ENCODE measurements around the gene JMJD4. TPM values are rescaled to one million over a fixed set of nuclear protein-coding genes. Genes with fewer than 3 reads are reported as not detected.

The JMJD4 gene
- total and polyA plus RNA-seq, 2 experiments from 2014 or later: 11.5 to 17.7 TPM

DNA sequence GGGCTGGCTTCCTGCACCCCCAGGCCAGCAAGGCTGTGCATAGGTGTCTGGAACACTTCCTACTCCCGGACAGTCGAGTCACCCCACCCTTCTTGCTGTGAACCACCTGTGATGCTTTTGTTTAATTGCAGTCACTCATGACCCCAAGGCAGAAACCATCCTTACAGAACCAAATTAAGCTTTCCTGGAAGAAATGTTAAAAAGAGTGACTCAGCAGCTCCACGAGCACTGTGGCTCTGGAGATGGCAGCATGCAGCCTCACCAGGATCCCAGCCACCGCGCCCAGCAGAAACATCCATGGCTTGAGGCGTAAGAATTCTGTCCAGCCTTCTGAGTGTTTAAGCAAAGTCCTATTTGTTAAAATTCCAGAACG lies 28.9 kb upstream of the JMJD4 start:
- H3F3A ChIP-seq (replicated peaks; ENCODE audit: low read depth): no peaks in the 10 kb centered on the region
- Mint-ChIP-seq H3K4me1 (no peaks in the 10 kb centered on the region; the same call in 2 of the 3 replicates), H3K36me3 (ENCODE audit: low read depth) (peaks cover 47% of the 10 kb centered on the region), H3K9me3 (no peaks in the 10 kb centered on the region), H3K27ac (peak overlapping the region; percentile 68), H3K4me3 (no peak overlapping the region), H3K27me3 (ENCODE audit: insufficient read depth, low read depth, poor library complexity) (peaks cover 5% of the 10 kb centered on the region)
- no peak overlapping the region for H2AFZ ChIP-seq
- H3K27me3 ChIP-seq (ENCODE audit: insufficient read depth): no peaks in the 10 kb centered on the region
- H3K27ac ChIP-seq (ENCODE audit: low read depth): no peak overlapping the region
- H4K20me1 ChIP-seq (replicated peaks; ENCODE audit: insufficient read depth): peaks cover 4% of the 10 kb centered on the region
- no peaks in the 10 kb centered on the region for H3K4me1 ChIP-seq (ENCODE audit: insufficient read depth)
- no peak for TF ChIP-seq STAT1 (IDR thresholded peaks at IDR 0.05; ENCODE audit: unreplicated experiment)
- TF ChIP-seq, protein P1, sequence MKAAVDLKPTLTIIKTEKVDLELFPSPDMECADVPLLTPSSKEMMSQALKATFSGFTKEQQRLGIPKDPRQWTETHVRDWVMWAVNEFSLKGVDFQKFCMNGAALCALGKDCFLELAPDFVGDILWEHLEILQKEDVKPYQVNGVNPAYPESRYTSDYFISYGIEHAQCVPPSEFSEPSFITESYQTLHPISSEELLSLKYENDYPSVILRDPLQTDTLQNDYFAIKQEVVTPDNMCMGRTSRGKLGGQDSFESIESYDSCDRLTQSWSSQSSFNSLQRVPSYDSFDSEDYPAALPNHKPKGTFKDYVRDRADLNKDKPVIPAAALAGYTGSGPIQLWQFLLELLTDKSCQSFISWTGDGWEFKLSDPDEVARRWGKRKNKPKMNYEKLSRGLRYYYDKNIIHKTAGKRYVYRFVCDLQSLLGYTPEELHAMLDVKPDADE (IDR thresholded peaks at IDR 0.05): no peak
- no peak for TF ChIP-seq EZH2 (IDR thresholded peaks at IDR 0.05; ENCODE audit: low read depth, unreplicated experiment)
- no peak for TF ChIP-seq NANOG (IDR thresholded peaks at IDR 0.05; ENCODE audit: borderline replicate concordance)
- TF ChIP-seq, protein P2, sequence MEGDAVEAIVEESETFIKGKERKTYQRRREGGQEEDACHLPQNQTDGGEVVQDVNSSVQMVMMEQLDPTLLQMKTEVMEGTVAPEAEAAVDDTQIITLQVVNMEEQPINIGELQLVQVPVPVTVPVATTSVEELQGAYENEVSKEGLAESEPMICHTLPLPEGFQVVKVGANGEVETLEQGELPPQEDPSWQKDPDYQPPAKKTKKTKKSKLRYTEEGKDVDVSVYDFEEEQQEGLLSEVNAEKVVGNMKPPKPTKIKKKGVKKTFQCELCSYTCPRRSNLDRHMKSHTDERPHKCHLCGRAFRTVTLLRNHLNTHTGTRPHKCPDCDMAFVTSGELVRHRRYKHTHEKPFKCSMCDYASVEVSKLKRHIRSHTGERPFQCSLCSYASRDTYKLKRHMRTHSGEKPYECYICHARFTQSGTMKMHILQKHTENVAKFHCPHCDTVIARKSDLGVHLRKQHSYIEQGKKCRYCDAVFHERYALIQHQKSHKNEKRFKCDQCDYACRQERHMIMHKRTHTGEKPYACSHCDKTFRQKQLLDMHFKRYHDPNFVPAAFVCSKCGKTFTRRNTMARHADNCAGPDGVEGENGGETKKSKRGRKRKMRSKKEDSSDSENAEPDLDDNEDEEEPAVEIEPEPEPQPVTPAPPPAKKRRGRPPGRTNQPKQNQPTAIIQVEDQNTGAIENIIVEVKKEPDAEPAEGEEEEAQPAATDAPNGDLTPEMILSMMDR (conservative IDR thresholded peaks at IDR 0.05; ENCODE audit: low read depth in 2 of 2): no peak
- TF ChIP-seq, protein P3, sequence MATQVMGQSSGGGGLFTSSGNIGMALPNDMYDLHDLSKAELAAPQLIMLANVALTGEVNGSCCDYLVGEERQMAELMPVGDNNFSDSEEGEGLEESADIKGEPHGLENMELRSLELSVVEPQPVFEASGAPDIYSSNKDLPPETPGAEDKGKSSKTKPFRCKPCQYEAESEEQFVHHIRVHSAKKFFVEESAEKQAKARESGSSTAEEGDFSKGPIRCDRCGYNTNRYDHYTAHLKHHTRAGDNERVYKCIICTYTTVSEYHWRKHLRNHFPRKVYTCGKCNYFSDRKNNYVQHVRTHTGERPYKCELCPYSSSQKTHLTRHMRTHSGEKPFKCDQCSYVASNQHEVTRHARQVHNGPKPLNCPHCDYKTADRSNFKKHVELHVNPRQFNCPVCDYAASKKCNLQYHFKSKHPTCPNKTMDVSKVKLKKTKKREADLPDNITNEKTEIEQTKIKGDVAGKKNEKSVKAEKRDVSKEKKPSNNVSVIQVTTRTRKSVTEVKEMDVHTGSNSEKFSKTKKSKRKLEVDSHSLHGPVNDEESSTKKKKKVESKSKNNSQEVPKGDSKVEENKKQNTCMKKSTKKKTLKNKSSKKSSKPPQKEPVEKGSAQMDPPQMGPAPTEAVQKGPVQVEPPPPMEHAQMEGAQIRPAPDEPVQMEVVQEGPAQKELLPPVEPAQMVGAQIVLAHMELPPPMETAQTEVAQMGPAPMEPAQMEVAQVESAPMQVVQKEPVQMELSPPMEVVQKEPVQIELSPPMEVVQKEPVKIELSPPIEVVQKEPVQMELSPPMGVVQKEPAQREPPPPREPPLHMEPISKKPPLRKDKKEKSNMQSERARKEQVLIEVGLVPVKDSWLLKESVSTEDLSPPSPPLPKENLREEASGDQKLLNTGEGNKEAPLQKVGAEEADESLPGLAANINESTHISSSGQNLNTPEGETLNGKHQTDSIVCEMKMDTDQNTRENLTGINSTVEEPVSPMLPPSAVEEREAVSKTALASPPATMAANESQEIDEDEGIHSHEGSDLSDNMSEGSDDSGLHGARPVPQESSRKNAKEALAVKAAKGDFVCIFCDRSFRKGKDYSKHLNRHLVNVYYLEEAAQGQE (IDR thresholded peaks at IDR 0.05; ENCODE audit: unreplicated experiment): no peak
- no peak for TF ChIP-seq POLR2AphosphoS5 (IDR thresholded peaks at IDR 0.05; ENCODE audit: low read depth)
- TF ChIP-seq ZNF331 (CRISPR knock-in tag; IDR thresholded peaks at IDR 0.05; ENCODE audit: low read depth): no peak
- TF ChIP-seq, protein P4, sequence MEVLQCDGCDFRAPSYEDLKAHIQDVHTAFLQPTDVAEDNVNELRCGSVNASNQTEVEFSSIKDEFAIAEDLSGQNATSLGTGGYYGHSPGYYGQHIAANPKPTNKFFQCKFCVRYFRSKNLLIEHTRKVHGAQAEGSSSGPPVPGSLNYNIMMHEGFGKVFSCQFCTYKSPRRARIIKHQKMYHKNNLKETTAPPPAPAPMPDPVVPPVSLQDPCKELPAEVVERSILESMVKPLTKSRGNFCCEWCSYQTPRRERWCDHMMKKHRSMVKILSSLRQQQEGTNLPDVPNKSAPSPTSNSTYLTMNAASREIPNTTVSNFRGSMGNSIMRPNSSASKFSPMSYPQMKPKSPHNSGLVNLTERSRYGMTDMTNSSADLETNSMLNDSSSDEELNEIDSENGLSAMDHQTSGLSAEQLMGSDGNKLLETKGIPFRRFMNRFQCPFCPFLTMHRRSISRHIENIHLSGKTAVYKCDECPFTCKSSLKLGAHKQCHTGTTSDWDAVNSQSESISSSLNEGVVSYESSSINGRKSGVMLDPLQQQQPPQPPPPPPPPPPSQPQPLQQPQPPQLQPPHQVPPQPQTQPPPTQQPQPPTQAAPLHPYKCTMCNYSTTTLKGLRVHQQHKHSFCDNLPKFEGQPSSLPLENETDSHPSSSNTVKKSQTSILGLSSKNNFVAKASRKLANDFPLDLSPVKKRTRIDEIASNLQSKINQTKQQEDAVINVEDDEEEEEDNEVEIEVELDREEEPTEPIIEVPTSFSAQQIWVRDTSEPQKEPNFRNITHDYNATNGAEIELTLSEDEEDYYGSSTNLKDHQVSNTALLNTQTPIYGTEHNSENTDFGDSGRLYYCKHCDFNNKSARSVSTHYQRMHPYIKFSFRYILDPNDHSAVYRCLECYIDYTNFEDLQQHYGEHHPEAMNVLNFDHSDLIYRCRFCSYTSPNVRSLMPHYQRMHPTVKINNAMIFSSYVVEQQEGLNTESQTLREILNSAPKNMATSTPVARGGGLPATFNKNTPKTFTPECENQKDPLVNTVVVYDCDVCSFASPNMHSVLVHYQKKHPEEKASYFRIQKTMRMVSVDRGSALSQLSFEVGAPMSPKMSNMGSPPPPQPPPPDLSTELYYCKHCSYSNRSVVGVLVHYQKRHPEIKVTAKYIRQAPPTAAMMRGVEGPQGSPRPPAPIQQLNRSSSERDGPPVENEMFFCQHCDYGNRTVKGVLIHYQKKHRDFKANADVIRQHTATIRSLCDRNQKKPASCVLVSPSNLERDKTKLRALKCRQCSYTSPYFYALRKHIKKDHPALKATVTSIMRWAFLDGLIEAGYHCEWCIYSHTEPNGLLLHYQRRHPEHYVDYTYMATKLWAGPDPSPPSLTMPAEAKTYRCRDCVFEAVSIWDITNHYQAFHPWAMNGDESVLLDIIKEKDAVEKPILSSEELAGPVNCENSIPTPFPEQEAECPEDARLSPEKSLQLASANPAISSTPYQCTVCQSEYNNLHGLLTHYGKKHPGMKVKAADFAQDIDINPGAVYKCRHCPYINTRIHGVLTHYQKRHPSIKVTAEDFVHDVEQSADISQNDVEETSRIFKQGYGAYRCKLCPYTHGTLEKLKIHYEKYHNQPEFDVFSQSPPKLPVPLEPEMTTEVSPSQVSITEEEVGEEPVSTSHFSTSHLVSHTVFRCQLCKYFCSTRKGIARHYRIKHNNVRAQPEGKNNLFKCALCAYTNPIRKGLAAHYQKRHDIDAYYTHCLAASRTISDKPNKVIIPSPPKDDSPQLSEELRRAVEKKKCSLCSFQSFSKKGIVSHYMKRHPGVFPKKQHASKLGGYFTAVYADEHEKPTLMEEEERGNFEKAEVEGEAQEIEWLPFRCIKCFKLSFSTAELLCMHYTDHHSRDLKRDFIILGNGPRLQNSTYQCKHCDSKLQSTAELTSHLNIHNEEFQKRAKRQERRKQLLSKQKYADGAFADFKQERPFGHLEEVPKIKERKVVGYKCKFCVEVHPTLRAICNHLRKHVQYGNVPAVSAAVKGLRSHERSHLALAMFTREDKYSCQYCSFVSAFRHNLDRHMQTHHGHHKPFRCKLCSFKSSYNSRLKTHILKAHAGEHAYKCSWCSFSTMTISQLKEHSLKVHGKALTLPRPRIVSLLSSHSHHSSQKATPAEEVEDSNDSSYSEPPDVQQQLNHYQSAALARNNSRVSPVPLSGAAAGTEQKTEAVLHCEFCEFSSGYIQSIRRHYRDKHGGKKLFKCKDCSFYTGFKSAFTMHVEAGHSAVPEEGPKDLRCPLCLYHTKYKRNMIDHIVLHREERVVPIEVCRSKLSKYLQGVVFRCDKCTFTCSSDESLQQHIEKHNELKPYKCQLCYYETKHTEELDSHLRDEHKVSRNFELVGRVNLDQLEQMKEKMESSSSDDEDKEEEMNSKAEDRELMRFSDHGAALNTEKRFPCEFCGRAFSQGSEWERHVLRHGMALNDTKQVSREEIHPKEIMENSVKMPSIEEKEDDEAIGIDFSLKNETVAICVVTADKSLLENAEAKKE (CRISPR knock-in tag; IDR thresholded peaks at IDR 0.05): no peak
- TF ChIP-seq CREB1 (CRISPR knock-in tag; IDR thresholded peaks at IDR 0.05; ENCODE audit: low read depth): no peak
- TF ChIP-seq JUNB (IDR thresholded peaks at IDR 0.05; ENCODE audit: unreplicated experiment): no peak
- no peak for TF ChIP-seq EZH2phosphoT487 (IDR thresholded peaks at IDR 0.05; ENCODE audit: unreplicated experiment)
- no peak for TF ChIP-seq ZNF114 (CRISPR knock-in tag; IDR thresholded peaks at IDR 0.05)
- DNase-seq (ENCODE audit: low spot score) (no peak), ATAC-seq (no peak)
- H3K79me2 ChIP-seq (replicated peaks; ENCODE audit: insufficient read depth): 0 out of 2 replicates have a peak, but pooled peaks cover 11% of the 10 kb centered on the region
- peaks cover 5% of the 10 kb centered on the region; the same call in 1 of the 2 replicates for H3K36me3 ChIP-seq (ENCODE audit: insufficient read depth)
- no peaks in the 10 kb centered on the region for H3K9me2 ChIP-seq (ENCODE audit: insufficient read depth)
- H3K4me2 ChIP-seq: no peak overlapping the region
- H3K4me3 ChIP-seq: no peak overlapping the region

Measured in GM23338 (cell line).